H1 (cell line): ENCODE results near the gene MRM3. TPM values are rescaled to one million over a fixed set of nuclear protein-coding genes. Genes with fewer than 3 reads are reported as not detected.

Experiments used
- CTCF ChIA-PET: fragments of 300-600 bp; sonication (Branson Sonifier 250); formaldehyde crosslinking; loops from one replicate; lab custom pipeline; 2021; ENCODE audit not compliant: partially characterized antibody; lab: Charles Lee
- POLR2A ChIA-PET: fragments of 300-600 bp; sonication (Branson Sonifier 250); formaldehyde crosslinking; loops from one replicate; lab custom pipeline; 2021; ENCODE audit warnings: inconsistent platforms; ENCODE audit not compliant: partially characterized antibody; lab: Charles Lee
- DNase-seq, 2 experiments: peaks; one replicate each; pipeline versions ENCODE4 v3.0.0 to v3.0.0-alpha.2; 2010 to 2022; ENCODE audit warnings: low spot score in 2 of 2, low read depth in 1 of 2, mixed read lengths in 1 of 2
- FAIRE-seq: peaks from 2 replicates; lab custom pipeline; 2011; peaks lifted over from hg19 to GRCh38; lab: Jason Lieb, UNC
- H2AFZ ChIP-seq: 2 replicates; pipeline ENCODE4 v1.8.1; 2012; ENCODE audit warnings: low read length, inconsistent platforms
- H2AK5ac ChIP-seq: 2 replicates; pipeline ENCODE4 v1.6.1; 2013; ENCODE audit warnings: low read depth, low read length
- H2BK120ac ChIP-seq: replicated peaks from 2 replicates; pipeline ENCODE3; 2013; ENCODE audit warnings: low read depth, low read length, inconsistent platforms
- H2BK12ac ChIP-seq: 2 replicates; pipeline ENCODE4 v1.6.1; 2013; ENCODE audit warnings: low read depth, low read length
- H2BK15ac ChIP-seq: 2 replicates; pipeline ENCODE4 v1.6.1; 2013; ENCODE audit warnings: low read length
- H2BK20ac ChIP-seq: 2 replicates; pipeline ENCODE4 v1.6.1; 2013; ENCODE audit warnings: low read length
- H2BK5ac ChIP-seq: 2 replicates; pipeline ENCODE4 v1.6.1; 2013; ENCODE audit warnings: low read depth, low read length
- H3K14ac ChIP-seq: 2 replicates; pipeline ENCODE4 v1.6.1; 2013; ENCODE audit warnings: inconsistent platforms; ENCODE audit not compliant: insufficient read length
- H3K18ac ChIP-seq: 2 replicates; pipeline ENCODE4 v1.6.1; 2013; ENCODE audit warnings: low read length; ENCODE audit errors: extremely low read depth
- H3K23ac ChIP-seq: 2 replicates; pipeline ENCODE4 v1.6.1; 2013; ENCODE audit warnings: inconsistent platforms; ENCODE audit not compliant: insufficient read length
- H3K23me2 ChIP-seq: 2 replicates; pipeline ENCODE4 v1.6.1; 2013; ENCODE audit warnings: low read depth, low read length
- H3K27ac ChIP-seq: 2 replicates; pipeline ENCODE4 v1.6.1; 2011; ENCODE audit warnings: low read depth, low read length, inconsistent platforms
- H3K27me3 ChIP-seq, 4 experiments: replicated peaks in 1 of 4; 1 replicate in 1 of 4; 2 replicates in 3 of 4; pipeline versions ENCODE4 v1.6.1 to v1.8.1; 2011 to 2013; ENCODE audit warnings: low read length in 3 of 4, mild to moderate bottlenecking in 3 of 4, inconsistent platforms in 2 of 4, mixed read lengths in 2 of 4, moderate library complexity in 1 of 4; ENCODE audit not compliant: control insufficient read depth in 3 of 4, insufficient read depth in 3 of 4; ENCODE audit errors: extremely low read depth in 1 of 4
- H3K36me3 ChIP-seq, 4 experiments: 2 replicates each; pipeline versions ENCODE4 v1.6.1 to v1.8.1; 2011 to 2013; ENCODE audit warnings: mild to moderate bottlenecking in 4 of 4, low read length in 3 of 4, moderate library complexity in 2 of 4, control low read depth in 1 of 4, inconsistent platforms in 1 of 4; ENCODE audit not compliant: insufficient read depth in 4 of 4, control insufficient read depth in 2 of 4
- H3K4ac ChIP-seq: replicated peaks from 2 replicates; pipeline ENCODE3; 2013; ENCODE audit warnings: low read length, low read depth, mixed read lengths, inconsistent platforms; ENCODE audit not compliant: insufficient read length
- H3K4me1 ChIP-seq, 4 experiments: replicated peaks in 1 of 4; 1 replicate in 1 of 4; 2 replicates in 3 of 4; pipeline versions ENCODE4 v1.6.1 to v1.8.1; 2011 to 2013; ENCODE audit warnings: low read length in 3 of 4, inconsistent platforms in 2 of 4, mixed read lengths in 1 of 4; ENCODE audit not compliant: insufficient read depth in 4 of 4, control insufficient read depth in 3 of 4
- H3K4me2 ChIP-seq, 2 experiments: 2 replicates each; pipeline versions ENCODE4 v1.6.1 to v1.8.1; 2011 to 2013; ENCODE audit warnings: low read depth in 2 of 2, low read length in 2 of 2, control low read depth in 1 of 2, inconsistent platforms in 1 of 2, mild to moderate bottlenecking in 1 of 2; ENCODE audit not compliant: insufficient read depth in 1 of 2
- H3K4me3 ChIP-seq, 4 experiments: fragments of 200-600, 300-600 bp in 1 of 4; sonication (generic), shearing (Covaris generic), sonication (Bioruptor Twin) in 1 of 4; 2 replicates each; pipeline versions ENCODE4 v1.5.1 to v1.8.1; 2011 to 2016; ENCODE audit warnings: low read length in 4 of 4, low read depth in 3 of 4, control low read depth in 2 of 4, inconsistent platforms in 2 of 4, mild to moderate bottlenecking in 2 of 4, mixed read lengths in 1 of 4, moderate library complexity in 1 of 4; ENCODE audit not compliant: insufficient read depth in 2 of 4; ENCODE audit errors: extremely low read depth in 1 of 4
- H3K56ac ChIP-seq: replicated peaks from 2 replicates; pipeline ENCODE3; 2013; ENCODE audit warnings: low read depth, mild to moderate bottlenecking, mixed read lengths, low read length, inconsistent platforms; ENCODE audit not compliant: insufficient read length
- H3K79me1 ChIP-seq: 2 replicates; pipeline ENCODE4 v1.6.1; 2013; ENCODE audit warnings: low read depth, low read length, control low read depth
- H3K79me2 ChIP-seq, 2 experiments: 2 replicates each; pipeline versions ENCODE4 v1.6.1 to v1.8.1; 2012 to 2013; ENCODE audit warnings: low read length in 2 of 2, mild to moderate bottlenecking in 2 of 2, inconsistent platforms in 1 of 2; ENCODE audit not compliant: insufficient read depth in 2 of 2, control insufficient read depth in 1 of 2
- H3K9ac ChIP-seq, 4 experiments: replicated peaks in 1 of 4; 1 replicate in 1 of 4; 2 replicates in 3 of 4; pipeline versions ENCODE4 v1.6.1 to v1.8.1; 2011 to 2013; ENCODE audit warnings: low read depth in 3 of 4, low read length in 3 of 4, control low read depth in 2 of 4, mild to moderate bottlenecking in 2 of 4, moderate library complexity in 2 of 4, inconsistent platforms in 1 of 4; ENCODE audit errors: extremely low read depth in 1 of 4
- H3K9me3 ChIP-seq, 2 experiments: 2 replicates each; pipeline versions ENCODE4 v1.6.1 to v1.8.1; 2012 to 2013; ENCODE audit warnings: mild to moderate bottlenecking in 2 of 2, moderate library complexity in 2 of 2, control low read depth in 1 of 2, inconsistent platforms in 1 of 2, low read depth in 1 of 2, low read length in 1 of 2, mixed read lengths in 1 of 2; ENCODE audit not compliant: insufficient read depth in 2 of 2
- H4K20me1 ChIP-seq, 2 experiments: replicated peaks in 1 of 2; 2 replicates each; pipeline versions ENCODE3 to v1.8.1; 2011 to 2013; ENCODE audit warnings: inconsistent platforms in 2 of 2, low read length in 2 of 2, mild to moderate bottlenecking in 1 of 2; ENCODE audit not compliant: insufficient read depth in 2 of 2, control insufficient read depth in 1 of 2
- H4K5ac ChIP-seq: 2 replicates; pipeline ENCODE4 v1.6.1; 2013; ENCODE audit warnings: low read length, low read depth, mixed read lengths, inconsistent platforms; ENCODE audit not compliant: insufficient read length
- H4K8ac ChIP-seq: 2 replicates; pipeline ENCODE4 v1.8.0; 2013; ENCODE audit warnings: mild to moderate bottlenecking, moderate library complexity, low read length, inconsistent platforms; ENCODE audit not compliant: insufficient read depth; ENCODE audit errors: extremely low read depth
- H4K91ac ChIP-seq: replicated peaks from 2 replicates; pipeline ENCODE3; 2013; ENCODE audit warnings: low read length, mixed read lengths, inconsistent platforms; ENCODE audit not compliant: insufficient read length
- ASH2L ChIP-seq: fragments of 200-600, 300-600 bp; sonication (generic); IDR thresholded peaks from one replicate; pipeline ENCODE4 v1.7.1; 2017; ENCODE audit warnings: low read length
- CBX5 ChIP-seq: fragments of 300-800, 300-1000 bp; sonication (generic); IDR thresholded peaks from 2 replicates; pipeline ENCODE4 v1.7.1; 2016; ENCODE audit warnings: antibody characterized with exemption, low read length, low read depth
- POLR2AphosphoS5 ChIP-seq: IDR thresholded peaks from 2 replicates; pipeline ENCODE4 v1.6.1; 2011; ENCODE audit warnings: low read depth, low read length
- RBBP5 ChIP-seq: IDR thresholded peaks from 2 replicates; pipeline ENCODE4 v1.7.1; 2012; ENCODE audit warnings: low read depth, mild to moderate bottlenecking, inconsistent platforms, low read length, moderate library complexity, borderline replicate concordance
- RNF2 ChIP-seq: fragments of 200-900, 300-1000 bp; sonication (generic); IDR thresholded peaks from 2 replicates; pipeline ENCODE4 v1.7.1; 2016; ENCODE audit warnings: borderline replicate concordance, low read depth, mild to moderate bottlenecking, antibody characterized with exemption, low read length; ENCODE audit not compliant: poor library complexity, severe bottlenecking; ENCODE audit errors: missing control alignments
- SIN3A ChIP-seq, 2 experiments: IDR thresholded peaks in 1 of 2; conservative IDR thresholded peaks in 1 of 2; 2 replicates each; pipeline ENCODE4 v1.6.1; 2011 to 2012; ENCODE audit warnings: low read length in 2 of 2, improper control_type of control experiment in 1 of 2, low read depth in 1 of 2, mild to moderate bottlenecking in 1 of 2
- SP1 ChIP-seq: IDR thresholded peaks from 2 replicates; pipeline ENCODE4 v1.6.1; 2011; ENCODE audit warnings: low read depth, low read length
- TAF7 ChIP-seq: optimal IDR thresholded peaks from 2 replicates; pipeline ENCODE3; 2011; ENCODE audit warnings: low read depth, mild to moderate bottlenecking, inconsistent platforms, low read length, moderate library complexity, borderline replicate concordance
- WGBS, 2 experiments: shearing (Covaris generic) in 1 of 2; methylation state at CpG; one replicate each; pipeline versions ENCODE4 v1.1.6 to v1.1.7; 2013 to 2015; ENCODE audit warnings: low lambda C conversion rate in 2 of 2, mixed read lengths in 2 of 2, inconsistent platforms in 1 of 2, low coverage in 1 of 2, missing lambda C conversion rate in 1 of 2; ENCODE audit not compliant: insufficient replicate concordance in 2 of 2, insufficient coverage in 1 of 2, insufficient read length in 1 of 2; ENCODE audit errors: extremely low coverage in 1 of 2, missing lambda C conversion rate in 1 of 2; 5-methylcytosine and 5-hydroxymethylcytosine counted together
- polyA plus RNA-seq, 7 experiments: library from polyadenylated mRNA; depleted of rRNA in 3 of 7; stranded (reverse) in 5 of 7; unstranded in 2 of 7; fragments of >200 nt in 5 of 7; fragments of 200-250 nt in 2 of 7; gene quantifications; 1 replicate in 5 of 7; 2 replicates in 1 of 7; 4 replicates in 1 of 7; pipeline versions ENCODE4 v1.2.1 to v1.2.3, GENCODE V29; 2011 to 2013; ENCODE audit warnings: missing spikeins in 2 of 7, mixed read lengths in 2 of 7
- total RNA-seq: library from RNA; stranded (reverse); fragmentation: NEBNext Ultra II Directional; extraction: Animal tissue kit (Norgen Biotek cat#: 25700); gene quantifications from 2 replicates; pipeline ENCODE4 v1.2.1, GENCODE V29; 2021

MRM3 gene
- total and polyA plus RNA-seq, 2 of the 8 experiments (the other 6 are each of a cell fraction or from before 2014, with no cell fraction given): 10.1 to 20.8 TPM

DNA sequence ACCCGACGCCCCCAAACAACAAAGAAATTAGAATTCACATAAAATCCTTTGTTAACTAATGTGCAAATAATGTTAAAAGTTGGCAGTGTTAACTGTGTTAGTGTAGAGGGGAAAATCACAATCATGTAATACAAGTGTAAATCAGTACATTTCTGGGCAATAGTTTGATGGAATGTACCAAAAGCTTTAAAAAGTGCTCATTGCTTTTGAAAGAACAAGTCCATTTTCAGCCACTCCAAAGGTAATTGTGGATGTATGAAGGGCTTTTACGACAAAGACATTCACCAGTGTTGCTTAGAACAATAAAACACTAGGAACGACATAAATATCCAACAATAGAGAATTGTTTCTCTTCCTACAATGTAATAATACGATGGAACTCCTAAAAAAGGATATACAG lies 9.1 kb upstream of the MRM3 start:
- Histone ChIP-seq H3K27me3 (no peaks in the 10 kb centered on the region), H3K4ac (no peak overlapping the region), H3K23me2 (no peaks in the 10 kb centered on the region), H3K27ac (no peak overlapping the region), H3K79me2 (no peaks in the 10 kb centered on the region), H3K4me1 (no peaks in the 10 kb centered on the region), H2AFZ (no peak overlapping the region), H3K23ac (no peak overlapping the region), H3K9ac (no peak overlapping the region), H4K5ac (no peak overlapping the region), H3K9me3 (no peaks in the 10 kb centered on the region), H2AK5ac (no peak overlapping the region), H3K36me3 (peaks cover 47 to 73% (median 66%) of the 10 kb centered on the region in 4 experiments), H2BK12ac (no peak overlapping the region), H3K56ac (no peak overlapping the region), H3K4me2 (no peak overlapping the region), H2BK15ac (no peak overlapping the region), H3K18ac (no peak overlapping the region), H4K8ac (no peak overlapping the region), H3K14ac (no peak overlapping the region), H2BK120ac (no peak overlapping the region), H2BK20ac (no peak overlapping the region), H3K79me1 (no peaks in the 10 kb centered on the region), H3K4me3 (no peak overlapping the region), H4K20me1 (no peaks in the 10 kb centered on the region), H4K91ac (no peak overlapping the region), H2BK5ac (no peak overlapping the region)
- TF ChIP-seq RNF2 (no peak), SP1 (no peak), TAF7 (no peak), ASH2L (no peak), CBX5 (no peak), POLR2AphosphoS5 (no peak), RBBP5 (no peak), SIN3A (conservative IDR thresholded peaks at IDR 0.05 in 1 of 2, IDR thresholded peaks at IDR 0.05 in 1 of 2; ENCODE audit: low read depth in 1 of 2, low read length in 2 of 2) (no peak)
- no peak for DNase-seq
- FAIRE-seq: no peak
- 99% methylated on average over 5 of the region's 5 CpGs; no CpG with 5 or more reads in 1 of the 2 experiments for WGBS, 2 experiments
- ChIA-PET CTCF (interaction anchor here (1.8 kb wide), 1 partner anchor 208 kb away, joined by 3 read pairs; no protein-coding TSS in a partner anchor), POLR2A (interaction anchor here (1.0 kb wide), 1 partner anchor 240 kb away, joined by 3 read pairs; no protein-coding TSS in a partner anchor)
